Nasal cavity respiratory epithelium epithelial cell of viscerocranial mucosa (primary cell): Measurements from ENCODE around the gene KCNC3. TPM values are rescaled to one million over a fixed set of nuclear protein-coding genes. Genes with fewer than 3 reads are reported as not detected.

Source experiments
- total RNA-seq: library from RNA; depleted of rRNA; stranded (reverse); fragments of >200 nt; gene quantifications from 2 replicates; pipeline ENCODE4 v1.2.3, GENCODE V29; 2014

The KCNC3 gene
- under 0.01 and 0.36 TPM in 2 replicates for total RNA-seq

DNA sequence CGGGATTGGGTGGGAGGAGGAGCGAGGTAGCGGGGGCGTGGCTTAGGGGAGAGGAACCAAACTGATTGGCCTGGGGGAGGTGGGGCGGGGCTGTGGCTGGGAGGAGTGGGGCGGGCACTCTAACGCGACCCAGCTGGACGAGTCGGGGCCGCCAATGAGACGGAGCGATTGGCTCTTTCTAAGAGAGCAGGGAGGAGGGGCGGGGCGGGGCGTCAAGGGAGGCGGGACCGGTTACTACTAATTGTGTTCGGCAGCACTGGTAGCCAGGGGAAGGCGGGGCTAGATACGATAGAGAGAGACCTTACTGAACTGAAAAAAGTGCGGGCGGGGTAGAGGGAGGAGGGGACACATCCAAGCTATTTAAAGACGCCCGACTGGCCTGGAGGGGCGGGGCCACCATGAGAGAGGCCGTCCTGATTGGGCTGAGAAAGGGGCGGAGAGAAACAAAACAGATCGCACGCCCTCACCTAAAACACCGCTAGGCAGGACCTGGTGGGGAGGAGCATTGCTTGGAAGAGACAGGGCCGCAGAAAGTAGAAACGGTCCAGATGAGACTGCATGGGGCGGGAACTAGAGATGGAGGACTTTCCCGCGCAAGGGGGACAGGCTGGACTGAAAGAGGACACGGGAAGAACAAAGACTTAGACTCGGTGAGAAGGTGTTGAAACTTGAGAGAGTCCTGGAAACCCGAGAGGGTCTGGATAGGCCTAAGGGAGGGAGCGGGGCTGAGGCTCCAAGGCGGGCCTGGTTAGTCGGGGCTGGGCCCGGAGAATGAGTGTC, at the start of gene KCNC3:
Gene KCNC3 (minus strand): TSS at position 232 of the 780 bp plus-strand sequence. CDS start 295 bp downstream, outside the sequence.

GRCh38 chr19:50376166-50377050, 47.2 kb upstream of the KCNC3 start, which contains the start of gene NR1H2:
Gene NR1H2, plus strand, starts transcription at chr19:50376457. Its CDS starts 1,149 bp downstream, at chr19:50377606.

GRCh38 chr19:50365434-50366306, 36.5 kb upstream of the KCNC3 start, which contains the start of gene NAPSA:
Gene NAPSA, minus strand, starts transcription at chr19:50365639. Its CDS starts 18 bp downstream, at chr19:50365621.

Other genes starting within 250 kb of the KCNC3 start
- not detected in 2 replicates for gene IZUMO2, start 166.1 kb downstream of the KCNC3 start, total RNA-seq
- 3.1 and 34.3 TPM in 2 replicates for gene MYH14, start 125.8 kb downstream of the KCNC3 start, total RNA-seq
- under 0.01 and 0.78 TPM in 2 replicates for gene NAPSA, start 36.3 kb upstream of the KCNC3 start, total RNA-seq
- gene NR1H2, start 47.1 kb upstream of the KCNC3 start, total RNA-seq: 60.1 and 69.3 TPM in 2 replicates
- 25.6 and 27.7 TPM in 2 replicates for gene POLD1, start 55.0 kb upstream of the KCNC3 start, total RNA-seq
- gene SPIB, start 89.6 kb upstream of the KCNC3 start, total RNA-seq: not detected in 2 replicates
- not detected in 2 replicates for gene MYBPC2, start 103.5 kb upstream of the KCNC3 start, total RNA-seq
- 29.4 and 44.4 TPM in 2 replicates for gene EMC10, start 147.1 kb upstream of the KCNC3 start, total RNA-seq
- gene GARIN5A, start 147.5 kb upstream of the KCNC3 start, total RNA-seq: 0.68 and 1.4 TPM in 2 replicates
- gene JOSD2, start 181.8 kb upstream of the KCNC3 start, total RNA-seq: 14.4 and 19.5 TPM in 2 replicates
- gene ASPDH, start 184.5 kb upstream of the KCNC3 start, total RNA-seq: not detected in 2 replicates
- gene LRRC4B, start 239.1 kb upstream of the KCNC3 start, total RNA-seq: not detected in 2 replicates